ENCODE data around the gene KRT17. TPM values are rescaled to one million over a fixed set of nuclear protein-coding genes. Genes with fewer than 3 reads are reported as not detected.

KRT17 gene
- total and polyA plus RNA-seq, 9 of the 15 experiments (the other 6 are each of a cell fraction or from before 2014, with no cell fraction given) = 0.23 to 0.25 TPM; not detected in 7

DNA sequence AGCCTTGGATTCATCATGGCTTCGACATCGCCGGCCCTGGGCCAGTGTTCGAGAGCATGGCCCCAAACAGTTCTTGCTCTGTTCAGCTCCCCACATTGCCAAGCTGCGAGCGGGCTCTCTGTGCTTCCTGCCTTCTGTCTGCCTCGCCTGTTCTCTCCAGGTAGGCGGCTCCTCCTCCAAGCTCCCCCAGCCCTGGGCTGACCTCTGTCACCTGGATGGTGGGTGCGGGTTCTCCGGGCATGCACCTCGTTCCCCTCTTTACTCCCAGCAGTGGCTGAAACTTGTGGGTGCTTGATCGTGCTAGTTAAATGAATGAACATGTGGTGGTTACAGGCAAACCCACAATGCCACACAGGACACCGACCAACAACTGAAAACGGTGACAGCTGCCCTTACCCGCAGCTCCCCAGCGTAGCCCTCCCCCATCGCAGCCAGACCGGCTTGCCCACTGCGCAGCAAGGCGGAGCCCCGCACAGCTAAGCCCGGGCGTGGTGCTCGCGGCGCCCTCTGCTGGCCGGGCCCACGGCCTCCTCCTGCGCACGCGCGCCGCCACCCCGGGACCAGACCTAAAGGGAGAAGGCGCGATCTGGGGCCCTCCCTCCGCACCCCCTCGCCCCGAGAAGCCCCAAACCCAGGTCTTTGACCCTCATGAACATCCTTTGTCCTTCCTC, 41.3 kb upstream of the KRT17 start (continued):
- TF ChIP-seq CREM (IDR thresholded peaks at IDR 0.05; ENCODE audit: low read depth) (peak; percentile 61), MTA3 (IDR thresholded peaks at IDR 0.05; ENCODE audit: borderline replicate concordance) (peak; percentile 82; the same call in 1 of the 2 replicates), ARID4B (CRISPR knock-in tag; IDR thresholded peaks at IDR 0.05) (no peak), TRIM24 (IDR thresholded peaks at IDR 0.05) (0 out of 4 replicates have a peak, but pooled peaks of 1 of the 2 experiments have one; percentile 13), AFF4 (CRISPR knock-in tag; IDR thresholded peaks at IDR 0.05) (no peak), PHF21A (IDR thresholded peaks at IDR 0.05; ENCODE audit: borderline replicate concordance, low read depth) (0 out of 2 replicates have a peak, but pooled peaks have one; percentile 54), ZNF3 (CRISPR knock-in tag; IDR thresholded peaks at IDR 0.05) (no peak), ZNF79 (CRISPR knock-in tag; IDR thresholded peaks at IDR 0.05; ENCODE audit: low read depth) (no peak), BRCA1 (IDR thresholded peaks at IDR 0.05) (no peak), BRCA1 (CRISPR knock-in tag; IDR thresholded peaks at IDR 0.05) (no peak), ZEB2 (IDR thresholded peaks at IDR 0.05) (no peak), ZNF398 (CRISPR knock-in tag; IDR thresholded peaks at IDR 0.05) (no peak), NFIX (CRISPR knock-in tag; IDR thresholded peaks at IDR 0.05; ENCODE audit: low read depth) (no peak), ZNF57 (CRISPR knock-in tag; IDR thresholded peaks at IDR 0.05) (no peak), EGR1 (conservative IDR thresholded peaks at IDR 0.05) (peak; percentile 19; the same call in 1 of the 2 replicates)
- TF ChIP-seq, protein P1, sequence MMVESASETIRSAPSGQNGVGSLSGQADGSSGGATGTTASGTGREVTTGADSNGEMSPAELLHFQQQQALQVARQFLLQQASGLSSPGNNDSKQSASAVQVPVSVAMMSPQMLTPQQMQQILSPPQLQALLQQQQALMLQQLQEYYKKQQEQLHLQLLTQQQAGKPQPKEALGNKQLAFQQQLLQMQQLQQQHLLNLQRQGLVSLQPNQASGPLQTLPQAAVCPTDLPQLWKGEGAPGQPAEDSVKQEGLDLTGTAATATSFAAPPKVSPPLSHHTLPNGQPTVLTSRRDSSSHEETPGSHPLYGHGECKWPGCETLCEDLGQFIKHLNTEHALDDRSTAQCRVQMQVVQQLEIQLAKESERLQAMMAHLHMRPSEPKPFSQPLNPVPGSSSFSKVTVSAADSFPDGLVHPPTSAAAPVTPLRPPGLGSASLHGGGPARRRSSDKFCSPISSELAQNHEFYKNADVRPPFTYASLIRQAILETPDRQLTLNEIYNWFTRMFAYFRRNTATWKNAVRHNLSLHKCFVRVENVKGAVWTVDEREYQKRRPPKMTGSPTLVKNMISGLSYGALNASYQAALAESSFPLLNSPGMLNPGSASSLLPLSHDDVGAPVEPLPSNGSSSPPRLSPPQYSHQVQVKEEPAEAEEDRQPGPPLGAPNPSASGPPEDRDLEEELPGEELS (CRISPR knock-in tag; IDR thresholded peaks at IDR 0.05; ENCODE audit: borderline replicate concordance) = no peak
